Epithelial cell of prostate (primary cell): ENCODE measurements around the gene TFF1.
"Not testable (repeated sequence)": the region's sequence is repeated elsewhere in the genome, so short reads cannot be mapped to it uniquely, and the experiment has no call there.

Experiments used
- DNase-seq: peaks from one replicate; pipeline ENCODE4 v3.0.0-alpha.2; 2011; ENCODE audit warnings: low read depth, low spot score
- H3K27ac ChIP-seq: fragments of 450-650 bp; 2 replicates; pipeline ENCODE4 v1.5.1; 2017; ENCODE audit warnings: mild to moderate bottlenecking

TFF1 gene

DNA sequence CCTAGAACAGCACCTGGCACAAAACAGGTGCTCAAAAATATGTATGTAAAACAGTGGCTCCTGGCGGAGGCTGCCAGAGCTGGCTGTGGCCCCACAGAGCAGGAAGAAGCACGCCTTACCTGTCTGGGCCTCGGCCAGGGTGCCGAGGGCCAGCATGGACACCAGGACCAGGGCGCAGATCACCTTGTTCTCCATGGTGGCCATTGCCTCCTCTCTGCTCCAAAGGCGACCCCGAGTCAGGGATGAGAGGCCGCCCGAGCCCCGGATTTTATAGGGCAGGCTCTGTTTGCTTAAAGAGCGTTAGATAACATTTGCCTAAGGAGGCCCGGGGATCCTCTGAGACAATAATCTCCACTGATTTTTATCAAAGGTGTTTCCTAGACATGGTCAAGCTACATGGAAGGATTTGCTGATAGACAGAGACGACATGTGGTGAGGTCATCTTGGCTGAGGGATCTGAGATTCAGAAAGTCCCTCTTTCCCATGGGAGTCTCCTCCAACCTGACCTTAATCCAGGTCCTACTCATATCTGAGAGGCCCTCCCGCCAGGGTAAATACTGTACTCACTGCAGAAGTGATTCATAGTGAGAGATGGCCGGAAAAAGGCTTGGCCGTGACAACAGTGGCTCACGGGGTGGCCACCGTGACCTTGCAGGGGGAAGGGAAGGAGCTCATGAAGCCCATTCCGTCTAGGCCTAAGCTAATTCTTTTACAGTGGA is at the start of gene TFF1:
TFF1 (minus strand) TSS at position 244 of the 719 bp plus-strand sequence; CDS start at position 204, 40 bp downstream.
- peak within 1 kb of the TSS; percentile 17 for H3K27ac ChIP-seq
- no peak for DNase-seq

DNA sequence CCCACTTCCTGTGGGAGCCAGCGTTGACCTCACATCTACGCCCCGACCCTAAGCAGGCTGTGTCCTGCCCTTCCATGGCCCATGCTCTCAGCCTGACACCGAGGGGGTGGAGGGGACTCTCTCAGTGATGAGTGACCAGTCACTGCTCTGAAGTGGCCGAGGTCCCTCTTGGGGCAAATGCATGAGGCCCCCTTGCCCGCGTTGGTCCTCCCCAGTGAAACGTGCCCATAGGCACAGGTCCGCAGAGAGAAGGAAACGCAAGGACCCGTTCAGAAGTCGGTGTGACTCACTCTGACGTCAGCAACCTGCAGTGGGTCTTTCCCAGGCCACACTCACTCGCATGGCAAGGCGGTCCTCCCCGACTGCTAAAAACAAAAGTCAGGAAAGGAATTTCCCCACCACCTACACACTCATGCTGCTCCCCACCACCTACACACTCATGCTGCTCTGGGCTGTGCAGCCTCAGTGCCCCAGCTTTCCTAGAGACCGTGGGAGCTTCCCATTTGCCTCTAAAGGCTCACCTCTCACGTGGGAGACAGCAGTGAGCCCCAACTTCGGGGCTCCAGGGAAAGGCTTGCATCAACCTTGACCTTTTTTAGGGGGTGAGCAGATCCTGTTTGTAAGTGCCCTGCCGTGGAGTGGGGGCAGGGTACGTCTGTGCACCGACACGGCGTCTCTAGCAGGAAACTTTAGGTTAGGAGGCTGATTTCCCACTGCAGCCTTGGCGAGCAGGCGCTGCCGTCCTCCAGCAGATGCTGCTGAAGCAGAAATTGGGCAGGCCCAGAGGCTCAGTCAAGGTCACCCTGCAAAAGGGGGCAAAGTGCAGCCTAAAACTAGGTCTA is 48.8 kb upstream of the TFF1 start:
- H3K27ac ChIP-seq = no peak overlapping the region
- DNase-seq = no peak

DNA sequence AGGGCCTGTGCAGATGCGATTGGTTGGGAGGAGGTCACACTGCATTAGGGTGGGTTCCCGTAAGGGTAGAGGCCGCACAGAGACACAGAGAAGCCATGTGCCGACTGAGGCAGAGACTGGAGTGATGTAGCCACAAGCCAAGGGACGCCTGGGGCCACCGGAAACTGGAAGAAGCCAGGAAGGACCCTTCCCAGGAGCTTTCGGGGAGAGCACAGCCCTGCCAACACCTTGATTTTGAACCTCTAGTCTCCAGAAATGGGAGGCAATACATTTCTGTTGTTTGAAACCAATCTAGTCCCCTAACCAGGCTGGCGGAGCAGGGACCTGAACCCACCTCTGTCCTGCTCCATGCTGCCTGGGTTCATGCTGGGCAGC is 48.2 kb upstream of the TFF1 start:
- H3K27ac ChIP-seq = no peak overlapping the region
- DNase-seq = no peak

- no peak for DNase-seq
- H3K27ac ChIP-seq = no peak overlapping the region
Measured at GRCh38 chr21:42414066-42414465, 47.7 kb upstream of the TFF1 start.

DNA sequence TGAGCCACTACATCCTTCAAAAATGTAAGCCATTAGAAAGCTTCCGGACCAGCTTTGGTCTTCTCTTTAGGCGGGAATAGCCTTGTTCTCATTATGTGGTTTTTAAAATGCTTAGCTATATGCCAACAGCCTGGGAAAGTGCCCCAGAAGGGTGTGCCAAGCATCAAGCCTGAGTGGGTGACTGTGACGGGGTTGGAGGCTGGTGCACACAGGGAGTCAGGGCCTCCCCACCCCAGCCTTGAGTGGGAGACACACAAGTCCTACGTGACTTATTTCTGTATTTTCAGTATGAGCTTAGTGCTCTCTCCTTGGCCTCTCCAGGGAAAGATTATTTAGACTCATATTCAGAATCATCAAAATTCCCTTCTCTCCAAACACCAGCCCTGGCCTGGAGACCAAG is 47.2 kb upstream of the TFF1 start:
- no peak for DNase-seq
- no peak overlapping the region for H3K27ac ChIP-seq

DNA sequence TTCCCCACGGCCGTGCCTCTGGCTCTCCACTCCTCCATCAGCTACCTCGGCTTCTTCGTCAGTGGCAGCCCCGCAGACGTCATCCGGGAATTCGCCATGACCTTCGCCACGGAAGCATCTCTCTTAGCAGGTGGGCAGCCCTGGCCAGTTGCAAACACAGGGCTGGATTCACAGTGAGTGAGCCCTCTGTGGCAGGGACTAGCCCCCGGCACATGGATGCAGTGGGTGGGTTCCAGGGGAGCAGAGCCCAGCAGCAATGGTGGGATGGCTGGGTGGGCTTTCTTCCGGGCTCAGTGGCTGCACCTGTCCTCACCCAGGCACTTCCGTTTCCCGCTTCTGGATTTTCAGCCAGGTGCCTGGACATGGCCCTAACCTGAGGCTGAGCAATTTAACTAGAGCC is 46.8 kb upstream of the TFF1 start:
- no peak overlapping the region for H3K27ac ChIP-seq
- DNase-seq = no peak

DNA sequence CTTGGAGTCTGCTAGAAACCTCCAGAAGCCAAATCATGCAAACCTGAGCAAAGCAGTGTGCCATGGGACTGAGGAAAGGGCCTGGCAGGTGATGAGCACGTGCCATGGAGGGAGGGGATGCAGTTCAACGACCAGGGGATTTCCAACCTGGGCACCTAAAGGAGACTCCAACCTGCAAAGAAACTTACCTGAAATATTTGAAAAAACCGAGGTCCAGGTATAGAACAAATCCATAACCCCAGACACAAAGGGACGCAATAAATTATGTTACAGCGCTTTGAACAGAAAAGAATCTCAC is 46.2 kb upstream of the TFF1 start:
- DNase-seq = no peak
- no peak overlapping the region for H3K27ac ChIP-seq

GRCh38 chr21:42411891-42412635 is 45.7 kb upstream of the TFF1 start:
- no peak overlapping the region for H3K27ac ChIP-seq
- no peak for DNase-seq

GRCh38 chr21:42411197-42411869 is 45.0 kb upstream of the TFF1 start:
- DNase-seq = no peak
- no peak overlapping the region for H3K27ac ChIP-seq

- no peak for DNase-seq
- no peak overlapping the region for H3K27ac ChIP-seq
Measured at GRCh38 chr21:42409366-42409765, 43.0 kb upstream of the TFF1 start.

- not testable (repeated sequence) for DNase-seq, H3K27ac ChIP-seq
Measured at GRCh38 chr21:42408718-42409117, 42.4 kb upstream of the TFF1 start.

DNA sequence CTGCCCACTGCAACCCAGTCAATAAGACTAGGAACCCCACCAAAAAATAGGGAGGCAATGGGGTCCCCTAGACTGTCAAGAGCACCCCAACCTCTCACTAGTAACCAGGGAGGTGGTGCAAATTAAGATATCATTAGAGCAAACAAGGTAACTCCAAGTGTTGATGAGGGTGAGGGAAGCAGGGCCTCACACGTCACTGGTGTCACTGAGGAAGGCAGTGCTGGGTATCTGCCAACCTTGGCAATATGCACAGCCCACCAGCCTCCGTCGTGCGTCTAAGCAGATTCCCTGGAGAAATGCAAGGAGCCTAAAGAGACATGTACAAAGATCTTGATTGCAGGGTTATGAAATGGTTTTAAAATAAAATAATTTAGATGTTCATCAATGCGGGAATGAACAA is 41.1 kb upstream of the TFF1 start:
- H3K27ac ChIP-seq = no peak overlapping the region
- DNase-seq = no peak

DNA sequence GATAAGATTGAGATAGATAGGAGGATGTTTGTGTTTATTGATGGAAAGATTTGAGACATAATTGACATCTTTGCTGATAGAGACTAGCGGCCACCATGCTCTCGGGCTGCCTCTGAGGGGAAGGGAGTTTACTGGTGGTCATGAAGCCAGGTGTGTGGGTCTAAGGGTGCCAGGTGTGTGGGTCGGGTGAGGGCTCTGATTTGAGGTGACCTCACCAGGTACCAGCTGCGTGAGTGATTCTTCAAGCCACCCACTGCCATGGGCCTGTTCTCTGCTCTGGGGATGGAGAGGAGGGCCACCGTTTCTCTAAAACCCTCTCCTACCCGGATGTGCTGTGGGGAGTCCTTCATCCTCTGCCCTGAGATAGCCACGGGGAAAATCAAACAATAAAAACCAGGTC is 40.5 kb upstream of the TFF1 start:
- no peak for DNase-seq
- H3K27ac ChIP-seq = no peak overlapping the region

- no peak for DNase-seq
- H3K27ac ChIP-seq = no peak overlapping the region
Measured at GRCh38 chr21:42406201-42406621, 39.9 kb upstream of the TFF1 start.

GRCh38 chr21:42405064-42406013 is 39.0 kb upstream of the TFF1 start:
- H3K27ac ChIP-seq = no peak overlapping the region
- no peak for DNase-seq

DNA sequence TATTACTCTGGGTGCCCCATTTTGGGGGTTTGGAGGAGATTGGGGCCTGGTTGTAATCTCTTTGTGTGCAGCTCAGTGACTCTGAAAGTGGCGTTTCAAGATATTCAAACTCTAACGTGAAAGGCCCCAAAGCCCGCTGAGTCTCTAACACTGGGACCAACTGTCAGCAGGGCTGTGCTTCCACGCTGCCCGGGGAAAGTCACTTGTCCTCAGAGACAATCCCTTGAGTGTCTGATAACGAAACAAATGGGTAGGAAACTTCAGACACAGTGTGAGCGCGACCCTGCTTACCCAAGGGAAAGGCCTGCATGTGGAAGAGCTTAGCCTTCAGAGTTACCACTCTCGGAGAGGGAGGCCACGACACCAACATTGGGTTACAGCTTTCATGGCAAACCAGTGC is 38.2 kb upstream of the TFF1 start:
- H3K27ac ChIP-seq = no peak overlapping the region
- no peak for DNase-seq

DNA sequence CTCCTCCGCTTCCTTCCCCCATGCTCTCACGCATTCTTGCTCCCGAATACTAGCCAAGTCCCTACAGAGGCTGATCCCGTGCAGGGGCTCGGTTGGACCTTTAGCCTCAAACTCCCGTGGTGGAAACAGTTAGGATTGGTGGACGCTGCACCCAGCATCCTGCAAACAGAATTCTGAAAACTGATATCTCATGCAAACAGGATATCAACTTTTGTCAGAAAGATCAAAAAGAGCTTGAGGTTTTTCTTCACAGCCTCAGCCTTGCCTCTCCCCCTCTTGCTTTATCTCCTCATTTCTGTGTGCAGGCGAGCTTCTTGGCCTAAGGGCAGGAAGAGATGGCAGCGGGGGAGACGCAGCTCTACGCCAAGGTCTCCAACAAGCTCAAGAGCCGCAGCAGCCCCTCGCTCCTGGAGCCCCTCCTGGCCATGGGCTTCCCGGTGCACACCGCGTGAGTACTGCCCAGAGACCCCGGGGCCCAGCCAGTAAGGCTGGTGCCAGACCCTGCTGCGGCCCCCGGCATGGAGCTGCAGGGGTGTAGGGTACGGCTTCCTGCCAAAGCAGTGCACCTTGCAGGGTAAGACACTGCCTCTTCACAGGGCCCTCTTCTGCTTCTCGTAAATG is 37.4 kb upstream of the TFF1 start, which contains the start of gene UBASH3A:
UBASH3A (plus strand) TSS at position 292 of the 621 bp plus-strand sequence; CDS start at position 336, 44 bp downstream.
- no peak within 1 kb of the TSS for H3K27ac ChIP-seq
- no peak for DNase-seq

DNA sequence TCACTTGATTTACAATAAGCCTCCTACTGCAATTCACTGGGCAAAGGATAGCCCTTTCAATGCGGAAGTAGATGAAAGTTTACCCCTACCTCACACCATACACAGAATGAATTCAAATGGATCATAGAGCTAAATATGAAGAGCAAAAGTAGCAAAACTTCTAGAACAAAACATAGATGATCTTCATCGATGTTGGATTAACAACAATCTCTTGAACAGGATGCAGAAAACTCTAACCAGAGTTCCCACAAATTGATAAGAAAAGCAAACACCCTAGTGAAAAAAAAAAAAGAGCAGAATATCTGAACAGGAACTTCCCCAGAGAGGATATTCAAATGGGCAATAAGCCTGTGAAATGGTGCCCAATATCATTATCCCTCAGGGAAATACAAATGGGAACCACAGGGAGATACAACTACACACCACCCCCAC is 35.5 kb upstream of the TFF1 start:
- H3K27ac ChIP-seq = no peak overlapping the region
- no peak for DNase-seq

DNA sequence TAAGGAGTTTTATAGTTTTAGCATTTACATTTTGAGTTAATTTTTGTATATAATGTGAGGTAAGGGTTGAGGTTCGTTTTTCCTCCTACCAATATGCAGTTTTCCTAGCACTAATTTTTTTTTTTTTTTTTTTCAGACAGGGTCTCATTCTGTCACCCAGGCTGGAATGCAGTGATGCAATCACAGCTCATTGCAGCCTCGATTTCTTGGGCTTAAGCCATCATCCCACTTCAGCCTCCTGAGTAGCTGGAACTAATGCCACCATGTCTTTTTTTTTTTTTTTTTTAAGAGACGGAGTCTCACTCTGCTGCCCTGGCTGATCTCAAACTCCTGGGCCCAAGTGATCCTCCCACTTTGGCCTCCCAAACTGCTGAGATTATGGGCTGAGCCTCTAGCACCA is 34.8 kb upstream of the TFF1 start:
- no peak for DNase-seq
- no peak overlapping the region for H3K27ac ChIP-seq
